Subcutaneous adipose tissue (tissue), 4 donors: ENCODE measurements around the gene FGF14. TPM values are rescaled to one million over a fixed set of nuclear protein-coding genes. Genes with fewer than 3 reads are reported as not detected.

ENCODE experiments used
- total RNA-seq, 4 donors: library from RNA; depleted of rRNA; stranded (reverse); fragments of >200 nt; gene quantifications; one replicate each; pipeline ENCODE4 v1.1.0, GENCODE V29; 2016
- TF ChIP-seq, protein P1 (sequence below): fragments of 450-650 bp; IDR thresholded peaks from one replicate; pipeline ENCODE4 v1.5.1; 2016; ENCODE audit warnings: low read depth, mild to moderate bottlenecking, control low read depth, antibody characterized with exemption, moderate library complexity

FGF14 gene
- total RNA-seq, 4 donors from 2014 or later = 0.17 to 3.6 (median 0.93) TPM

DNA sequence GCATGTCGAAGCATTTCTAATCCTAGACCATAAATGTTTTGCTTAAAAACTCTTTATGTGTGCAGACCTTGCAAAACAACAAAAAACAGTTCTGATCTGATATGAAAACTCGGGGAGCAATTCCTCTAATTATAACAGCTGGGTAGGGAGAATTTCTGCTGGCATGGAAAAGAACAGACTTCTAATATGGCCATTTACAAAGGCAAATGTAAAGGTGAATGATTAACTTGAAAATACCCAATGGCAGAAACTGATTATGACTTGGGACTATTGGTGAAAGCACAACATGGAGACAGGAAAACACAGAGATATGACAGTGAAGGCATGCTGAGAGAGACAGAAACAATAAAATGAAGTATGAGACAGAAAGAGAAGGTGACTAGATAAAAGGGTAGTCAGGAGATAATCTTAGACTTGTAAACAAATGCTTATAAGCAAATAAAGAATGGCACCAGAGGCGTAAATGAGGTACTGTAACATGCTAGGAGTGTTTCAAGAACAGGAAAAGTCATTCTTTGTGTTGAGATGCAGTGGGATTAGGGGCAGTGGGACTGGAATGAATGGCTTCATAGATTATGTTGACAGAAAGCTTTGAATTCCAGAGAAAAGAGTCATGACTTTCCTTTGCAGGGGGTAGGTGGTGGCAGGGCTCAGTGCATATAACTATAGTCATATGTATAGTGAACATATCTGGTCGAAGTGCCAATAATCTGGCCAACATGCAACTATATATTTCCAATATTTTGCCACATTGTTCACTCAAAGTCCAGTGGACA lies 556.4 kb downstream of the FGF14 start:
- TF ChIP-seq, protein P1, sequence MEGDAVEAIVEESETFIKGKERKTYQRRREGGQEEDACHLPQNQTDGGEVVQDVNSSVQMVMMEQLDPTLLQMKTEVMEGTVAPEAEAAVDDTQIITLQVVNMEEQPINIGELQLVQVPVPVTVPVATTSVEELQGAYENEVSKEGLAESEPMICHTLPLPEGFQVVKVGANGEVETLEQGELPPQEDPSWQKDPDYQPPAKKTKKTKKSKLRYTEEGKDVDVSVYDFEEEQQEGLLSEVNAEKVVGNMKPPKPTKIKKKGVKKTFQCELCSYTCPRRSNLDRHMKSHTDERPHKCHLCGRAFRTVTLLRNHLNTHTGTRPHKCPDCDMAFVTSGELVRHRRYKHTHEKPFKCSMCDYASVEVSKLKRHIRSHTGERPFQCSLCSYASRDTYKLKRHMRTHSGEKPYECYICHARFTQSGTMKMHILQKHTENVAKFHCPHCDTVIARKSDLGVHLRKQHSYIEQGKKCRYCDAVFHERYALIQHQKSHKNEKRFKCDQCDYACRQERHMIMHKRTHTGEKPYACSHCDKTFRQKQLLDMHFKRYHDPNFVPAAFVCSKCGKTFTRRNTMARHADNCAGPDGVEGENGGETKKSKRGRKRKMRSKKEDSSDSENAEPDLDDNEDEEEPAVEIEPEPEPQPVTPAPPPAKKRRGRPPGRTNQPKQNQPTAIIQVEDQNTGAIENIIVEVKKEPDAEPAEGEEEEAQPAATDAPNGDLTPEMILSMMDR = no peak

DNA sequence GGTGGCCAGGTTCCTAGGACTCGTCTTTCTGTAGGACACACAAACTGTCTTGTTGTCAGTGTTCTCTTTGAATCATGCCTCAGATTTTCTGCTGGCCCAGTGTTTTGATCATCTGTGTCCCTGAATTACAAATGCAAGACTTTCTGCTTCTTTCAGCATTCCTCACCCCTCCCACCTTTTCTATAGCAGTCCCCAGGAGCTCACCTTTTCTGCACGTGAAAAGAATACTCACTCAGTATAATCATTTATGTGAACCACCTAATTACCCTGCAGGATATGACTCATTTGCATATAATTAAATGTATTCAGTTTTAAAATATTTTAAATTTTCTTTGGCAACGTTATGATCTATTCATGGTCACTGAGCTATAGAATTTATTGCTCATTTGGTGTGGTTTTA lies 560.1 kb downstream of the FGF14 start:
- TF ChIP-seq, protein P1 = no peak

DNA sequence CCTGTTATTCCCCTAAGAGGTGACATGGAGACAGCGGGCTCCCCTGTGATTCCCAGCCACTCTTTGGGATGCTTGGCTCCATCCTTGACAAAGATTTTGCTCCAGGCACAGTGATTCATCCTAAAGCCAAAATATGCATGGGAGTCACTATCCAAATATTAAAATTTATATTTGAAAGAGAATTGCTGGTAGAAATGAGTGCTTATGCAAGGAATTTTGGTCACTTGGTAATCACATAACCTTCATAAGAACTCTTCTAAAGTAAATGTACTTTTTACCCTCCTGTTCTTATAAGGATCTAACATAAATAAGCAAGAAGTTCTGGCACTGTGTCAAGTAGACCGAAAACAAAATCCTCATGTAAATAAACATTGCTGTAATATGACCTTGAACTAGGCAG lies 563.5 kb downstream of the FGF14 start:
- TF ChIP-seq, protein P1 = no peak

DNA sequence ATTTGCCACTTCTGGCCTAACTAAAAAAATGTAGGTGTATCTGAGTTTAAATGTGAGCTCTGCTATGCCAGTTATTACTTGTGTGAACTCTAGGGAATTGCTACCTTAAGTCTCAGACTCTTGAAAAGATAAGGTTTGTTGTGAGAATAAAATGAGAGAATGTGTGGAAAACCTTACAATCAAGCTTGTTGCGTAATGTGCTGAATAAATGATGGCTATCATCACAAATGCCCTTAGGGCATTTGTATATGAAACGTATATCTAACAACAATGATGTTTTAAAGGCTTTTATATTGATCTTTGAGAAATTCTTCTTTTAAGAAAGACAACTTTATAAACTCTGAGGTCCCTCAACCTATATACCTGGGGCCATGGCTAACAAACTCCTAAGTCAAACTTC lies 564.6 kb downstream of the FGF14 start:
- TF ChIP-seq, protein P1 = no peak

DNA sequence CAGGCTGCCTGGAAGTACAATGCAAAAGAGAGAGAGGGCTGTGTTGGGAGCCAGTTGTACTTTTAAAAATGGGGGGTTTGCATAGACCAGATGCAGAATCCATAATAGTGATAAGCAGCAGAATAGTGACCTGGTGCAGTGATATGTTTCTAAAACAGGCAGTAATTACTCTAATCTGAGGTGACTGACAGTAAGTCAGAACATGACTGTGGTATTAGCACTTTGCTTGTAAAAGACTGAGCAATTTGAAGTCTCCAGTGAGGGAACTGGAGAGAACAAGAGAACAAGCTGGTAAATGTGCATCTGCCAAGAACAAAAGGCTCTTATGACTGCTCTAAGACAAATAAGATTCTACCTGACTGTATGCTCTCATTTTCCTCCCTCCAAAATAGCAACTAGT lies 565.9 kb downstream of the FGF14 start:
- TF ChIP-seq, protein P1 = no peak

DNA sequence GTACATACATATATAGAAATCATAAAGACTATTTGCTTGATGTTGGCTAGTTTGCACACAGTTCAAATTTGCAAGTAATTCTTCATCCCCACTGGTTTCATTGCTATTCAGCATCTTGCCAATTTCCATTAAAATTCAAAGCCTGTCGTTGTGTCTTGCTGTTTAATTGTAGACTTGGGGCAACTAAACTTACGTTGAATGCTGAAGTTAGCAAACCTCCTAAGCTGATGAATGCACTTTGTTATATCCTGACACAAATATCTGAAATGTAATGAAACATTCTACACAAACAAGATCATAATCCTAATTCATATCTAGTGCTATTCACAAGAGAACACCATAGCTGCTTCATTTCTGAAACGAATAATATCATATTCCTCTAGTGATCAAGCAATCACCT lies 568.2 kb downstream of the FGF14 start:
- TF ChIP-seq, protein P1 = no peak

DNA sequence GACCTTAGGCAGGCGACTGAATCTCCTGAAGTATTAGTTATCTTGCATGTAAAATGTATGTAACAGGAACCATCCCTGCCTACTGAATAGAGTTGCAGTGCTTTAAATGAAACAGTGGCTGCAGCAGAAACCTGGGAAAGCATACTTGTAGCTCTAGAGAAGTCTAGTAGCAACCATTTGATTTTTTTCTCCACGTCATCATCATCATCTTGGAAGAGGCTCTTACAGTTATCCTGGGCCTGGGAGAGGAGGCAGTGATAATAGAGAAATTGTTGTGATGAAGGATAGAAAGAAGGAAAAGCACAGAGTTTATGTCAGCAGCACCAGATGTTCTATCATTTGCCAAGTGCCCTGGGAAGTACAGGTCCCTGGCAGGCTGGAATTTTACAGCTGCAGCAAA lies 571.8 kb downstream of the FGF14 start:
- TF ChIP-seq, protein P1 = no peak
